ENCODE measurements around the gene EEF2K. TPM values are rescaled to one million over a fixed set of nuclear protein-coding genes. Genes with fewer than 3 reads are reported as not detected.

EEF2K gene
- total RNA-seq, 4 donors from 2014 or later = 42.8 to 90.8 (median 50.3) TPM

GRCh38 chr16:22262460-22262859 is 56.4 kb downstream of the EEF2K start:
- Histone ChIP-seq H3K9me3 (peaks cover 0 to 4% (median 0%) of the 10 kb centered on the region in 4 donors), H3K27me3 (no peaks in the 10 kb centered on the region), H3K4me3 (no peak overlapping the region), H3K36me3 (peaks cover 2 to 100% (median 12%) of the 10 kb centered on the region in 3 donors), H3K4me1 (no peaks in the 10 kb centered on the region), H3K27ac (no peak overlapping the region)
- no peak for DNase-seq (ENCODE audit: low spot score in 2 of 2)
- TF ChIP-seq EP300 (IDR thresholded peaks at IDR 0.05) (no peak), POLR2A (IDR thresholded peaks at IDR 0.05) (no peak)
- TF ChIP-seq, protein P1, sequence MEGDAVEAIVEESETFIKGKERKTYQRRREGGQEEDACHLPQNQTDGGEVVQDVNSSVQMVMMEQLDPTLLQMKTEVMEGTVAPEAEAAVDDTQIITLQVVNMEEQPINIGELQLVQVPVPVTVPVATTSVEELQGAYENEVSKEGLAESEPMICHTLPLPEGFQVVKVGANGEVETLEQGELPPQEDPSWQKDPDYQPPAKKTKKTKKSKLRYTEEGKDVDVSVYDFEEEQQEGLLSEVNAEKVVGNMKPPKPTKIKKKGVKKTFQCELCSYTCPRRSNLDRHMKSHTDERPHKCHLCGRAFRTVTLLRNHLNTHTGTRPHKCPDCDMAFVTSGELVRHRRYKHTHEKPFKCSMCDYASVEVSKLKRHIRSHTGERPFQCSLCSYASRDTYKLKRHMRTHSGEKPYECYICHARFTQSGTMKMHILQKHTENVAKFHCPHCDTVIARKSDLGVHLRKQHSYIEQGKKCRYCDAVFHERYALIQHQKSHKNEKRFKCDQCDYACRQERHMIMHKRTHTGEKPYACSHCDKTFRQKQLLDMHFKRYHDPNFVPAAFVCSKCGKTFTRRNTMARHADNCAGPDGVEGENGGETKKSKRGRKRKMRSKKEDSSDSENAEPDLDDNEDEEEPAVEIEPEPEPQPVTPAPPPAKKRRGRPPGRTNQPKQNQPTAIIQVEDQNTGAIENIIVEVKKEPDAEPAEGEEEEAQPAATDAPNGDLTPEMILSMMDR (IDR thresholded peaks at IDR 0.05) = no peak
- WGBS, 2 donors = 57 to 75% methylated on average over 4 of the region's 4 CpGs

- no peaks in the 10 kb centered on the region for H3K9me3 ChIP-seq
Observed at GRCh38 chr16:22264786-22265185, 58.7 kb downstream of the EEF2K start.

GRCh38 chr16:22265351-22265750 is 59.3 kb downstream of the EEF2K start:
- no peaks in the 10 kb centered on the region for H3K9me3 ChIP-seq
- no peak overlapping the region for H3K4me3 ChIP-seq
- no peak for DNase-seq (ENCODE audit: low spot score in 2 of 2)
- 88 to 94% methylated on average over 5 of the region's 5 CpGs for WGBS, 2 donors
- no peaks in the 10 kb centered on the region for H3K4me1 ChIP-seq
- H3K27me3 ChIP-seq = no peaks in the 10 kb centered on the region
- H3K36me3 ChIP-seq = peaks cover 0 to 100% (median 23%) of the 10 kb centered on the region in 3 donors
- TF ChIP-seq POLR2A (IDR thresholded peaks at IDR 0.05) (no peak), EP300 (IDR thresholded peaks at IDR 0.05) (no peak)
- TF ChIP-seq, protein P1 (IDR thresholded peaks at IDR 0.05) = no peak
- H3K27ac ChIP-seq = no peak overlapping the region

More at GRCh38 chr16:22264786-22265185, 58.7 kb downstream of the EEF2K start:
- 79 to 92% methylated on average over 7 of the region's 7 CpGs for WGBS, 2 donors
- no peak overlapping the region for H3K4me3 ChIP-seq
- no peaks in the 10 kb centered on the region for H3K27me3 ChIP-seq
- TF ChIP-seq POLR2A (IDR thresholded peaks at IDR 0.05) (no peak), EP300 (IDR thresholded peaks at IDR 0.05) (no peak)
- TF ChIP-seq, protein P1 (IDR thresholded peaks at IDR 0.05) = no peak
- no peaks in the 10 kb centered on the region for H3K4me1 ChIP-seq
- no peak overlapping the region for H3K27ac ChIP-seq
- peaks cover 0 to 100% (median 23%) of the 10 kb centered on the region in 3 donors for H3K36me3 ChIP-seq
- DNase-seq (ENCODE audit: low spot score in 2 of 2) = no peak

GRCh38 chr16:22266546-22266945 is 60.5 kb downstream of the EEF2K start:
- H3K27ac ChIP-seq = no peak overlapping the region
- TF ChIP-seq EP300 (IDR thresholded peaks at IDR 0.05) (no peak), POLR2A (IDR thresholded peaks at IDR 0.05) (no peak)
- TF ChIP-seq, protein P1 (IDR thresholded peaks at IDR 0.05) = no peak
- H3K4me3 ChIP-seq = no peak overlapping the region
- no peaks in the 10 kb centered on the region for H3K9me3 ChIP-seq
- peaks cover 0 to 100% (median 23%) of the 10 kb centered on the region in 3 donors for H3K36me3 ChIP-seq
- DNase-seq (ENCODE audit: low spot score in 2 of 2) = no peak
- H3K27me3 ChIP-seq = no peaks in the 10 kb centered on the region
- no peaks in the 10 kb centered on the region for H3K4me1 ChIP-seq
- WGBS, 2 donors = 97% methylated on average over 17 to 18 of the region's 19 CpGs

- Histone ChIP-seq H3K9me3 (no peaks in the 10 kb centered on the region), H3K27me3 (no peaks in the 10 kb centered on the region), H3K27ac (no peak overlapping the region), H3K36me3 (peaks cover 0 to 100% (median 23%) of the 10 kb centered on the region in 3 donors), H3K4me1 (no peaks in the 10 kb centered on the region), H3K4me3 (no peak overlapping the region)
- no peak for DNase-seq (ENCODE audit: low spot score in 2 of 2)
- WGBS, 2 donors = 87 to 90% methylated on average over 8 of the region's 8 CpGs
- TF ChIP-seq POLR2A (IDR thresholded peaks at IDR 0.05) (no peak), EP300 (IDR thresholded peaks at IDR 0.05) (no peak)
Observed at GRCh38 chr16:22267764-22268163, 61.7 kb downstream of the EEF2K start.

DNA sequence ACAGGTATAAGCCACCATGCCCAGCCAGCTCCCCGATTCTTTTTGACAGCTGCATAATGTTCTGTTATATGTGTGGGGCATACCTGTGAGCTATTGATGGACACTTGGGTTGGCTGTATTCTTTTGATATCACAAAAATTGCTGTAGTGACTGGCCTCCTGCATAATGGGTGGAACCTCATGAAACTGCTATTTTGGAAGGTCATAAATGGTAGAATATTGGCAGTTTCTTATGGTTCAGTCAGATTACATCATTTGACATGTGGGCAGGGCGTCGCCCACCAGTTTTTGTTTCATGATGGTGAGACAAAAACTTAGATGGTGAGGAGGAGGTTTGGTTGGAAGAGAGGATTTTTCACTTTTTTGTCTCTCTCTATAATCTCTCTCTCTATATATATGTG is 64.4 kb downstream of the EEF2K start:
- no peak overlapping the region for H3K27ac ChIP-seq
- 90 to 92% methylated on average over 3 of the region's 3 CpGs for WGBS, 2 donors
- H3K27me3 ChIP-seq = no peaks in the 10 kb centered on the region
- H3K4me3 ChIP-seq = no peak overlapping the region
- TF ChIP-seq EP300 (IDR thresholded peaks at IDR 0.05) (no peak), POLR2A (IDR thresholded peaks at IDR 0.05) (no peak)
- TF ChIP-seq, protein P1 (IDR thresholded peaks at IDR 0.05) = no peak
- H3K4me1 ChIP-seq = no peaks in the 10 kb centered on the region
- no peaks in the 10 kb centered on the region for H3K9me3 ChIP-seq
- H3K36me3 ChIP-seq = peaks cover 0 to 100% (median 19%) of the 10 kb centered on the region in 3 donors
- no peak for DNase-seq (ENCODE audit: low spot score in 2 of 2)

Data from tibial nerve (tissue), 4 donors.